GM12891 (cell line): ENCODE data around the gene PTPRD.

ENCODE experiments used
- PAX5 ChIP-seq: IDR thresholded peaks from 2 replicates; pipeline ENCODE4 v1.6.1; 2011; ENCODE audit warnings: low read length, moderate library complexity, mild to moderate bottlenecking; ENCODE audit not compliant: insufficient read depth, severe bottlenecking
- POLR2A ChIP-seq: IDR thresholded peaks from 2 replicates; pipeline ENCODE4 v1.6.1; 2011; ENCODE audit warnings: low read depth, low read length, control low read depth
- POLR2AphosphoS5 ChIP-seq: IDR thresholded peaks from 2 replicates; pipeline ENCODE4 v1.6.1; 2011; ENCODE audit warnings: low read depth, low read length, control low read depth
- POU2F2 ChIP-seq: IDR thresholded peaks from 2 replicates; pipeline ENCODE4 v1.6.1; 2011; ENCODE audit warnings: low read depth, mild to moderate bottlenecking, control low read depth, low read length, moderate library complexity
- SPI1 ChIP-seq: IDR thresholded peaks from 2 replicates; pipeline ENCODE4 v1.6.1; 2011; ENCODE audit warnings: low read depth, low read length, control low read depth
- TAF1 ChIP-seq: IDR thresholded peaks from 2 replicates; pipeline ENCODE4 v1.6.1; 2011; ENCODE audit warnings: low read depth, low read length, control low read depth

- TF ChIP-seq SPI1 (no peak), POLR2A (no peak), POLR2AphosphoS5 (no peak), TAF1 (no peak), PAX5 (no peak), POU2F2 (no peak)
Observed at GRCh38 chr9:9970514-9970913, 642.3 kb downstream of the PTPRD start.
